Calu3 (cell line): ENCODE measurements around the gene CCT7. TPM values are rescaled to one million over a fixed set of nuclear protein-coding genes. Genes with fewer than 3 reads are reported as not detected.

Source experiments
- BruUV-seq: library from RNA; stranded (reverse); fragments of 400-500 nt; replicated peaks from 2 replicates; lab custom pipeline; 2021; lab: Mats Ljungman, UMichigan
- CTCF ChIA-PET: fragments of 300-600 bp; sonication (Branson Sonifier 250); formaldehyde crosslinking; loops from one replicate; lab custom pipeline; 2022; ENCODE audit warnings: antibody characterized with exemption; lab: Charles Lee
- DNase-seq: peaks from one replicate; pipeline ENCODE4 v3.0.0; 2022
- H3K27ac Mint-ChIP-seq: one replicate; pipeline ENCODE4 v1.8.0; 2022; ENCODE audit warnings: mixed read lengths; ENCODE audit not compliant: unreplicated experiment
- H3K27me3 Mint-ChIP-seq: one replicate; pipeline ENCODE4 v1.8.0; 2022; ENCODE audit warnings: mixed read lengths; ENCODE audit not compliant: unreplicated experiment
- H3K36me3 Mint-ChIP-seq: one replicate; pipeline ENCODE4 v1.8.0; 2022; ENCODE audit warnings: mild to moderate bottlenecking, moderate library complexity, mixed read lengths; ENCODE audit not compliant: insufficient read depth, unreplicated experiment
- H3K4me1 Mint-ChIP-seq: one replicate; pipeline ENCODE4 v1.8.0; 2022; ENCODE audit warnings: mild to moderate bottlenecking, low read depth, mixed read lengths; ENCODE audit not compliant: unreplicated experiment
- H3K4me3 Mint-ChIP-seq: one replicate; pipeline ENCODE4 v1.8.0; 2022; ENCODE audit warnings: mild to moderate bottlenecking, low read depth, moderate library complexity, mixed read lengths; ENCODE audit not compliant: unreplicated experiment
- H3K9me3 Mint-ChIP-seq: one replicate; pipeline ENCODE4 v1.8.0; 2022; ENCODE audit warnings: low read depth, mixed read lengths; ENCODE audit not compliant: unreplicated experiment
- intact Hi-C: fragments of 100-400 bp; cut with micrococcal nuclease; formaldehyde crosslinking; loops from one replicate; pipeline ENCODE4 v1.10.0; 2022; ENCODE audit not compliant: unreplicated experiment
- total RNA-seq: library from RNA; stranded (reverse); gene quantifications from 2 replicates; pipeline ENCODE4 v1.2.3, GENCODE V29; 2022
- TF ChIP-seq, protein P1 (sequence below): fragments of 200-600 bp; IDR thresholded peaks from one replicate; pipeline ENCODE4 v1.8.0; 2022; ENCODE audit warnings: antibody characterized with exemption; ENCODE audit not compliant: unreplicated experiment

The CCT7 gene
- total RNA-seq, 1 experiment from 2014 or later: 403 TPM

GRCh38 chr2:73228631-73229030 lies 5.5 kb upstream of the CCT7 start:
- intact Hi-C loops: no loop called here

GRCh38 chr2:73232403-73233153 lies 1.5 kb upstream of the CCT7 start:
- H3K27ac Mint-ChIP-seq: peak overlapping the region; percentile 97
- peaks cover 26% of the 10 kb centered on the region for H3K4me1 Mint-ChIP-seq
- no TSS peak for BruUV-seq
- H3K9me3 Mint-ChIP-seq: no peaks in the 10 kb centered on the region
- H3K36me3 Mint-ChIP-seq: peaks cover 57% of the 10 kb centered on the region
- TF ChIP-seq, protein P1, sequence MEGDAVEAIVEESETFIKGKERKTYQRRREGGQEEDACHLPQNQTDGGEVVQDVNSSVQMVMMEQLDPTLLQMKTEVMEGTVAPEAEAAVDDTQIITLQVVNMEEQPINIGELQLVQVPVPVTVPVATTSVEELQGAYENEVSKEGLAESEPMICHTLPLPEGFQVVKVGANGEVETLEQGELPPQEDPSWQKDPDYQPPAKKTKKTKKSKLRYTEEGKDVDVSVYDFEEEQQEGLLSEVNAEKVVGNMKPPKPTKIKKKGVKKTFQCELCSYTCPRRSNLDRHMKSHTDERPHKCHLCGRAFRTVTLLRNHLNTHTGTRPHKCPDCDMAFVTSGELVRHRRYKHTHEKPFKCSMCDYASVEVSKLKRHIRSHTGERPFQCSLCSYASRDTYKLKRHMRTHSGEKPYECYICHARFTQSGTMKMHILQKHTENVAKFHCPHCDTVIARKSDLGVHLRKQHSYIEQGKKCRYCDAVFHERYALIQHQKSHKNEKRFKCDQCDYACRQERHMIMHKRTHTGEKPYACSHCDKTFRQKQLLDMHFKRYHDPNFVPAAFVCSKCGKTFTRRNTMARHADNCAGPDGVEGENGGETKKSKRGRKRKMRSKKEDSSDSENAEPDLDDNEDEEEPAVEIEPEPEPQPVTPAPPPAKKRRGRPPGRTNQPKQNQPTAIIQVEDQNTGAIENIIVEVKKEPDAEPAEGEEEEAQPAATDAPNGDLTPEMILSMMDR: no peak
- peak; percentile 24 for DNase-seq
- peak overlapping the region; percentile 92 for H3K4me3 Mint-ChIP-seq
- intact Hi-C loops: no loop called here
- CTCF ChIA-PET: interaction anchor here (0.6 to 2.6 kb wide), 4 partner anchors 18 to 128 kb away, joined by 4 to 10 read pairs (median 6); no protein-coding TSS in a partner anchor
- H3K27me3 Mint-ChIP-seq: no peaks in the 10 kb centered on the region

More at GRCh38 chr2:73228631-73229030, 5.5 kb upstream of the CCT7 start:
- Mint-ChIP-seq H3K27ac (no peak overlapping the region), H3K4me3 (no peak overlapping the region), H3K27me3 (no peaks in the 10 kb centered on the region), H3K4me1 (no peaks in the 10 kb centered on the region), H3K9me3 (no peaks in the 10 kb centered on the region), H3K36me3 (peaks cover 22% of the 10 kb centered on the region)
- no TSS peak for BruUV-seq
- TF ChIP-seq, protein P1: no peak
- CTCF ChIA-PET: no interaction called here
- no peak for DNase-seq

DNA sequence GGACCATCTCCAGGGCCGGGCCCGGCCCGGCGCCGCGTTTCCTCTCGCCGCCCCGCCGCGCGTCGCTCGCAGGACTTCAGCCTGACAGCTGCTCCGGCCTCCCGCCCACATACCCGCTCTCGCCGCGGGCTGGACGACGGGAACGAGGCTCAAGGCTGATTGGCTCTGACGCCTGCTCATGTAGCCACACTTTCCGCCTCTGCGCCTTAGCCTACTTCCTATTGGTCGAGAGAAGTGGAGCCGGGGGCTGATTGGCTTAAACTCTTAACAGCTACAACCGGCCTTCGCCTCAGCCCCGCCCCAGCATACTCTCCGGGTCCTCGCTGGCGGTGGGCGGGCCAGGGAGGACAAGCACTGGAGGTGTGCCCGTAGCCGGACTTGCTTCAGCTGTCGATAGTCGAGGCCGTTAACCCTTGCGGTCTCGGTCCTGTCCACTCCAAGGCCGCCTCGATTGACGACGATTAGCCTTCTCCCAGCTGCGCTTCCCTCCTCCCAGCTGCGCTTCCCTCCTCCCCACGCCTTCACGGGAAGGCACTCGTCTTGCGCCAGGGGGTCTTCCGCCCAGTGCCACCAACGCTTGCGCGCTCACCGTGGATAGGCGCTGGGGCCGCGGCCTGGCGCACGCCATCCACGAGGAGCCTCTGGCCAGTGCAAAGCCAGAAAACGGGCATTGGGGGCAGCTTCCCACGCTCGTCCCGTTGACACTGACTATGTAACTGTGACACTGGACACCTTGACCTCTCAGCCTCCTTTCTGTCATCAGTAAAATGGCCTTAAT lies 765 bp upstream of the CCT7 start, which contains the start of gene PRADC1:
PRADC1 (minus strand) TSS at position 86 of the 778 bp plus-strand sequence; CDS start at position 7, 79 bp downstream.
- H3K36me3 Mint-ChIP-seq: peaks cover 54% of the 10 kb centered on the region
- peak; percentile 96 for DNase-seq
- intact Hi-C loops: no loop called here
- no TSS peak for BruUV-seq
- H3K9me3 Mint-ChIP-seq: no peaks in the 10 kb centered on the region
- TF ChIP-seq, protein P1: no peak
- CTCF ChIA-PET: interaction anchor here (0.6 to 2.6 kb wide), 8 partner anchors 14 to 289 kb away, joined by 3 to 10 read pairs (median 4); no protein-coding TSS in a partner anchor
- H3K4me1 Mint-ChIP-seq: peaks cover 26% of the 10 kb centered on the region
- peak within 1 kb of the TSS; percentile 97 for H3K27ac Mint-ChIP-seq
- H3K27me3 Mint-ChIP-seq: no peaks in the 10 kb centered on the region
- peak within 1 kb of the TSS; percentile 92 for H3K4me3 Mint-ChIP-seq

DNA sequence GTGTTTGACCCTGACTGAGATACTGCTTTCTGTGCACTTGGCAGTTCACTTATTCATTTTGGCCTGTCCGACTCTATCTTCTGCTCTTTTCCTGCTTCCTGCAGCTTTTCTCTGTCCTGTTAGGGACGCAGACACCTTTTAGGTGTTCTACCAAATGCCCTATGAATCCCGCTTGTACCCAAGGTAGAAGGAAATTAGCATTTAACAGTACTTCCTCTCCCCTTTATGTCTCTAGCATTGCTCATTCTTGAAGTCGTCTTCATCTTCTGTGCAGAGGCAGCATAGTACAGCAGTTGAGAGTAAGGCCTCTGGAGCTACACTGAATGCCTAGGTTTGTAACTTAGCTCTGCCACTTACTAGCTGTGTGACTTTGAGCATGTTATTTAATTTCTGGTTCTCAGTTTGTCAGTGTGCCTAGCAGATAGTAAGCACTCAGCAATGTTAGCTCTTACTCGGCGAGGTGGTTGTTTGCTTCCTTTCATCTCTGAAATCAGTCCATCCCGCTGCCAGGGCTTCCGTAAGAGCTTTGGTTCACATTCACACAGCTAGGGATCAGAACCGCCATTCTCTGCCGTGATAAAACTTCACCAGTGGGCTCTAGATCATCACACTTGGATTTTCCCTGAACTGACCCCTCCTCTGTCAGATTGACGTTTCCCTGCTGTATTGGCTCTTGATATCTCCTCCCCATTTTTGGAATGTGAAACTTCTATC lies 1.4 kb downstream of the CCT7 start:
- intact Hi-C loops: no loop called here
- BruUV-seq: no TSS peak

More for the DNA sequence above, 1.4 kb downstream of the CCT7 start:
- Mint-ChIP-seq H3K27me3 (no peaks in the 10 kb centered on the region), H3K27ac (peak overlapping the region; percentile 97), H3K4me3 (peak overlapping the region; percentile 92), H3K9me3 (no peaks in the 10 kb centered on the region), H3K4me1 (peaks cover 26% of the 10 kb centered on the region), H3K36me3 (peaks cover 54% of the 10 kb centered on the region)
- no peak for DNase-seq
- TF ChIP-seq, protein P1: no peak
- CTCF ChIA-PET: interaction anchor here (1.3 kb wide), 1 partner anchor 9 kb away, joined by 4 read pairs; no protein-coding TSS in a partner anchor
